GM19193 (cell line): Measurements from ENCODE around the gene NSUN2.

ENCODE experiments used
- POLR2A ChIP-seq: IDR thresholded peaks from 4 replicates; pipeline ENCODE4 v1.6.1; 2011; ENCODE audit not compliant: insufficient read depth, insufficient read length; ENCODE audit errors: extremely low read depth

NSUN2 gene

GRCh38 chr5:6655432-6655831, 22.6 kb upstream of the NSUN2 start:
- no peak for TF ChIP-seq POLR2A

GRCh38 chr5:6652025-6652424, 19.2 kb upstream of the NSUN2 start:
- no peak for TF ChIP-seq POLR2A

DNA sequence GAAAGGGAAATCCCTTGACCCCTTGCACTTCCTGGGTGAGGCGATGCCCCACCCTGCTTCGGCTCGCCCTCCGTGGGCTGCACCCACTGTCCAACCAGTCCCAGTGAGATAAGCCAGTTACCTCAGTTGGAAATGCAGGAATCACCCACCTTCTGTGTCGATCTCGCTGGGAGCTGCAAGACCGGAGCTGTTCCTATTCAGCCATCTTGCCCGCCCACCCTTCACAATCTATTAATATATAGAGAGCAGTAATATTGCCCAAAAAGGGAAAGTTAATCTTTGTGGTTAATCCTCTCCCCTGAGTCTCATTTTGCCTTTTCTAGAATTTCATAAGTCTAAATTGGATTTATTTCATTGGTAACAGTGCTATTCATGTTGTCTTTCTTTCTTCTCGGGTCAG, 16.8 kb upstream of the NSUN2 start:
- no peak for TF ChIP-seq POLR2A

DNA sequence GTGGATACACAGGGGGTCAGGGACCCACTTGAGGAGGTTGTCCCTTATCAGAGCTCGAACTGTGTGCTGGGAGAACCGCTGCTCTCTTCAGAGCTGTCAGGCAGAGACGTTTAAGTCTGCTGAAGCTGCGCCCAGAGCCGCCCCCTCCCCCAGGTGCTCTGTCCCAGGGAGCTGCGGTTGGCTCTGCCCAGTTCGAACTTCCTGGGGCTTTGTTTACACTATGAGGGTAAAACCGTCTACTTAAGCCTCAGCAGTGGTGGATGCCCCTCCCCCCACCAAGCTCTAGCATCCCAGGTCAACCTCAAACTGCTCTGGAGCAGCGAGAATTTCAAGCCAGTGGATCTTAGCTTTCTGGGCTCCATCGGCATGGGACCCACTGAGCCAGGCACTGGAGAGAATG, 16.3 kb upstream of the NSUN2 start:
- no peak for TF ChIP-seq POLR2A

DNA sequence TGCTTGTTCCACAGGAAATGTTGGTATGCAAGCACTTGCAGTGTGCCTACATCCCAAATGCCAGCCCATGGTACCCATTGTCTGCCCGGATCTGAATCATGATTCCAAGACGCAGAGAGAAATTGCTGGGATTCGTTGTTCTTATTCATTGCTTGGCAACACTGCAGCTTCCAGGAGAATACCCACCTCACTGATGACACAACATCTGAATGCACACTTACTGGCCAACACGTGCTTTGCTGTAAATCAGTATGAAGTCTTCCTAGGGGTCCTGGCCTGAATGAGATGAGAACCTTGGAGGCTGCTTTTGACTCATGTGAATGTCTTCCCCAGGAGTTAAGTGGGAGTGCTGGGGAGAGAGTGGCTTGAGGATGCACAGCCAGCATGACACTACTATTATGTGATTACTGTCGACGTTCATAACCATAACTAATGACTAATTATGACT, 12.0 kb upstream of the NSUN2 start:
- TF ChIP-seq POLR2A = no peak

GRCh38 chr5:6642655-6643054, 9.8 kb upstream of the NSUN2 start:
- no peak for TF ChIP-seq POLR2A

- TF ChIP-seq POLR2A = no peak
Measured at GRCh38 chr5:6638236-6638635, 5.4 kb upstream of the NSUN2 start.

- TF ChIP-seq POLR2A = no peak
Measured at GRCh38 chr5:6637590-6637989, 4.7 kb upstream of the NSUN2 start.

DNA sequence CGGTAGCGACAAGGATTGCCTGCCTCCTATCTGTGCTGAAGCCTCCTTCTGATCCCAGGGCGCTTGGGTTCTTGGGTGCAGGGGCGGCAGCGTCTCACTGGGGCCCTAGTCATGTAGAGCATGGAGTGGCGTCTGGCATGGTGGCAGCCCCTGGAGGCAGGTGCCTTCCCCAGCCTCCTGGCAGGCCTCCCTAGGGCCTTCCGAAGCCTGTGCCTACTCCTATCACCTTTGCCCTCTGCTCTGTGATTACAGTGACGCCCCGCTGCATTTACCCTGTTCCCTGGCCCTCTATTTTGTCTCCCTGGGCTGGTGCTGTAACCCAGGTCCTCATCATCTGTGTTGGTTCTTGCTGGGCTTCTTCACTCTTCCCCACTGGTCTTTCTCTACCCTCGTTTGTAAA, 4.2 kb upstream of the NSUN2 start:
- no peak for TF ChIP-seq POLR2A

GRCh38 chr5:6636293-6636692, 3.4 kb upstream of the NSUN2 start:
- TF ChIP-seq POLR2A = no peak

- TF ChIP-seq POLR2A = no peak
Measured at GRCh38 chr5:6634788-6635430, 2.1 kb upstream of the NSUN2 start.

DNA sequence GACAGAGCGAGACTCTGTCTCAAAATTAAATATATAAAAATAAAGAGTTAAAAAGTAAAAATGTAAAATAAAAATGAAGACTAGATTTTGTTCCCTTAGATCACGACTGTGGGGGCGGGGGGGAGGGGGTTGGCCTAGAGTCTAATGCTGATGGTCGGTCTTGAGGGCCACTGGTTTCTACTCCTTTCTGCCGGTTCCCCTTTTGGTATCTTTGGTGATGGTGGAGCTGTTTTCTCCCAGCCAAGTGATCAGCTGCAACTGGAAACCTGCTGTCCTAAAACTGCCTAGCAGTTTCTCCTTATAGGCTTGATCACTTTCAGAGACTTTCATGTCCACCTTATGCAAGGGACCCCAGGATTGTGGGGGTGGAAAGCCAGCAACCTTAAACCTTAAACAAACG, 1.5 kb upstream of the NSUN2 start:
- no peak for TF ChIP-seq POLR2A

DNA sequence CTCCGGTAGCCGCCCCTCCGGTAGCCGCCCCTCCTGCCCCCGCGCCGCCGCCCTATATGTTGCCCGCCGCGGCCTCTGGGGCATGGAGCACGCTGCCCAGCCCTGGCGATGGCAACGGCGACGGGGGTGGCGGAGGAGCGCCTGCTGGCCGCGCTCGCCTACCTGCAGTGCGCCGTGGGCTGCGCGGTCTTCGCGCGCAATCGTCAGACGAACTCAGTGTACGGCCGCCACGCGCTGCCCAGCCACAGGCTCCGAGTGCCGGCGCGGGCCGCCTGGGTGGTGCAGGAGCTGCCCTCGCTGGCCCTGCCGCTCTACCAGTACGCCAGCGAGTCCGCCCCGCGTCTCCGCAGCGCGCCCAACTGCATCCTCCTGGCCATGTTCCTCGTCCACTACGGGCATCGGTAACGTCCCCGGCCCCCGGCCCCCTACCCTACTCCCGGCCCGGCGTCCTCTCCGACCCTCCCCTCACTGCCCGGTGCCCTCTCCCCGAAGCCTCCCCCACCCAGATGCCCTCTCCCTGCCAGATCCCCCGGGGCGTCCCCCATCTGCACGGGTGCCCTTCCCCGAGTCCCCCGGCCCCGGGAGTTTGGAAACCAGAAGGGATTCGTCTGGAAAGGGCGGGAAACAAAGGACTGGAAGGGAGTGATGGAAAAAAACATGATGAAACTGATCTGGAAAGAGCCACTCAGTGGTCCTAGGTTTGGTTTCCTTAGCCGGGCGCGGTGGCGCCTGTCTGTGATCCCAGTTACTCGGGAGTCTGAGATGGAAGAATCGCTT, 813 bp upstream of the NSUN2 start:
- TF ChIP-seq POLR2A = no peak

DNA sequence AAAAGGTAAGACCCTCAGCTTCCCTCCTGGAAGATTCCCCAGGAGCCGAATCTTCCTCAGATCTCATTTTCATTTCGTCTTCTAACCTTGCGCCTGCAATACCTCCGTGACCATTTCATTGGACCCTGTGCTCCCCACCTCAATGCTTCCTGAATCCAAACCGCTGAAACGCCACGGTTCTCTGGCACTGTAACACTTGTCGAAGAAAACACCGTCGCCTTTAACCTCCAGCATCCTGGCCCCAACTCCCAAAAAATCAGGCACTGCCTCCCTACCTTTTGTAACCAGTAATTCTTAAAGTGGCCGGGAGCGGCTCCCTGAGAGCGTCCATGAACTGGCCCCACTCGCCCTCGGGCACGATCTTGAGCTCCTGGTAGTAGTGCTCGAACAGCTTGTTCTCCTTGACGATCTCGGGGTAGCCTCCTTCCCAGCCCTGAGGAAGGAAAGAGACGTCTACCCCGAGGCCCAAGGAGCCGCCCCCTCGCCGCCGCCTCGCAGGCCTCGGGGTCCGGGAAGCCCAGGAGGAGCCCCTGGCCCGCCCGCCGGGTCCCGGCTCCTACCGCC, 438 bp downstream of the NSUN2 start:
- no peak for TF ChIP-seq POLR2A

- no peak for TF ChIP-seq POLR2A
Measured at GRCh38 chr5:6631441-6631840, 1.4 kb downstream of the NSUN2 start.

DNA sequence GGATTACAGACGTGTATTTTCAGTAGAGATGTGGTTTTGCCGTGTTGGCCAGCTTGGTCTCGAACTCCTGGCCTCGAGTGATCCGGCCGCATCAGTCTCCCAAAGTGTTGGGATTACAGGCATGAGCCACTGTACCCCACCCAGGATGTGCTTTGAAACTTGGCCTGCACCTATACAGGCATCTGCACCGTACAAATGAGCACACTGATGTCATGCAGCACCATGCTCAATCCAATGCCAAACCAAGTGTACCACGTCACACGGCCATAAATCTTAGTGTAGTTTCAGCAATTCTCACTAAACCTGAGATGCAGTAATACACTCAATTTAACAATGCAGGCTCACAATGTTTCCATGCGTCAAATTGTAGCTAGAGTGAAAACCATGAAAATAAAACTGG, 6.3 kb downstream of the NSUN2 start:
- no peak for TF ChIP-seq POLR2A
